HEK293 (cell line): ENCODE data around the gene VEZT.

Experiments
- BCL11A ChIP-seq: fragments of 450-650 bp; formaldehyde crosslinking; IDR thresholded peaks from 2 replicates; pipeline ENCODE4 v1.5.1; 2016; ENCODE audit warnings: low read depth, missing biosample characterization, missing genetic modification characterization
- EGR2 ChIP-seq: fragments of 450-650 bp; formaldehyde crosslinking; IDR thresholded peaks from 2 replicates; pipeline ENCODE4 v1.5.1; 2016; ENCODE audit warnings: low read depth, missing biosample characterization, missing genetic modification characterization
- GLI2 ChIP-seq: fragments of 450-650 bp; formaldehyde crosslinking; IDR thresholded peaks from 2 replicates; pipeline ENCODE4; 2017; ENCODE audit warnings: missing biosample characterization, missing genetic modification characterization, low read depth, borderline replicate concordance
- GLIS2 ChIP-seq: fragments of 450-650 bp; formaldehyde crosslinking; IDR thresholded peaks from 2 replicates; pipeline ENCODE4 v1.5.1; 2016; ENCODE audit warnings: missing biosample characterization, missing genetic modification characterization
- HOXC10 ChIP-seq: sonication (generic); formaldehyde crosslinking; IDR thresholded peaks from 2 replicates; pipeline ENCODE4 v1.8.1; 2023; ENCODE audit warnings: mild to moderate bottlenecking, missing genetic modification reagents
- KLF8 ChIP-seq: fragments of 450-650 bp; formaldehyde crosslinking; IDR thresholded peaks from 2 replicates; pipeline ENCODE4 v1.5.1; 2016; ENCODE audit warnings: missing biosample characterization, missing genetic modification characterization
- PRDM1 ChIP-seq: fragments of 450-650 bp; formaldehyde crosslinking; IDR thresholded peaks from 2 replicates; pipeline ENCODE4; 2016; ENCODE audit warnings: missing biosample characterization, missing genetic modification characterization
- REPIN1 ChIP-seq: fragments of 450-650 bp; formaldehyde crosslinking; IDR thresholded peaks from 2 replicates; pipeline ENCODE4 v1.5.1; 2017; ENCODE audit warnings: missing biosample characterization, missing genetic modification characterization, low read depth
- SETDB1 ChIP-seq: IDR thresholded peaks from one replicate; pipeline ENCODE4 v1.6.1; 2017; ENCODE audit warnings: mild to moderate bottlenecking, low read length, moderate library complexity, mixed read lengths; ENCODE audit not compliant: insufficient read length
- ZBTB1 ChIP-seq: fragments of 450-650 bp; formaldehyde crosslinking; IDR thresholded peaks from 2 replicates; pipeline ENCODE4 v1.5.1; 2016; ENCODE audit warnings: missing biosample characterization, missing genetic modification characterization
- ZFHX2 ChIP-seq: fragments of 450-650 bp; formaldehyde crosslinking; conservative IDR thresholded peaks from 2 replicates; pipeline ENCODE4 v1.5.1; 2016; ENCODE audit warnings: missing biosample characterization, missing genetic modification characterization
- ZNF10 ChIP-seq: fragments of 450-650 bp; formaldehyde crosslinking; IDR thresholded peaks from 2 replicates; pipeline ENCODE4 v1.5.1; 2017; ENCODE audit warnings: missing biosample characterization, missing genetic modification characterization
- ZNF114 ChIP-seq: fragments of 450-650 bp; formaldehyde crosslinking; IDR thresholded peaks from 2 replicates; pipeline ENCODE4 v1.5.0; 2017; ENCODE audit warnings: missing biosample characterization, missing genetic modification characterization
- ZNF157 ChIP-seq: fragments of 450-650 bp; formaldehyde crosslinking; IDR thresholded peaks from 2 replicates; pipeline ENCODE4 v1.5.1; 2016; ENCODE audit warnings: missing biosample characterization, missing genetic modification characterization
- ZNF239 ChIP-seq: fragments of 450-650 bp; formaldehyde crosslinking; IDR thresholded peaks from 2 replicates; pipeline ENCODE4 v1.5.1; 2016; ENCODE audit warnings: missing biosample characterization, missing genetic modification characterization
- ZNF266 ChIP-seq: fragments of 450-650 bp; formaldehyde crosslinking; IDR thresholded peaks from 2 replicates; pipeline ENCODE4 v1.5.1; 2016; ENCODE audit warnings: missing biosample characterization, missing genetic modification characterization, low read depth
- ZNF274 ChIP-seq, 2 experiments: fragments of 200-500 bp in 1 of 2; fragments of 450-650 bp in 1 of 2; sonication (Bioruptor generic) in 1 of 2; formaldehyde crosslinking in 1 of 2; IDR thresholded peaks; 2 replicates each; pipeline versions ENCODE4 v1.5.1 to v1.6.1; 2014 to 2016; ENCODE audit warnings: borderline replicate concordance in 1 of 2, inconsistent platforms in 1 of 2, low read length in 1 of 2, missing biosample characterization in 1 of 2, missing genetic modification characterization in 1 of 2
- ZNF394 ChIP-seq: fragments of 450-650 bp; formaldehyde crosslinking; IDR thresholded peaks from 2 replicates; pipeline ENCODE4 v1.5.1; 2016; ENCODE audit warnings: missing biosample characterization, missing genetic modification characterization, mild to moderate bottlenecking, moderate library complexity, borderline replicate concordance
- ZNF48 ChIP-seq: fragments of 450-650 bp; formaldehyde crosslinking; IDR thresholded peaks from 2 replicates; pipeline ENCODE4 v1.5.1; 2016; ENCODE audit warnings: missing biosample characterization, missing genetic modification characterization
- ZNF501 ChIP-seq: fragments of 450-650 bp; formaldehyde crosslinking; IDR thresholded peaks from 2 replicates; pipeline ENCODE4 v1.5.1; 2016; ENCODE audit warnings: missing biosample characterization, missing genetic modification characterization
- ZNF529 ChIP-seq: fragments of 450-650 bp; formaldehyde crosslinking; IDR thresholded peaks from 2 replicates; pipeline ENCODE4 v1.5.1; 2017; ENCODE audit warnings: missing genetic modification characterization, missing biosample characterization; ENCODE audit not compliant: insufficient replicate concordance
- ZNF544 ChIP-seq: fragments of 450-650 bp; formaldehyde crosslinking; IDR thresholded peaks from 2 replicates; pipeline ENCODE4 v1.5.0; 2017; ENCODE audit warnings: missing biosample characterization, missing genetic modification characterization
- ZNF561 ChIP-seq: fragments of 450-650 bp; IDR thresholded peaks from 2 replicates; pipeline ENCODE4 v1.5.1; 2018; ENCODE audit warnings: missing biosample characterization, missing genetic modification characterization, borderline replicate concordance
- ZNF610 ChIP-seq: fragments of 450-650 bp; formaldehyde crosslinking; IDR thresholded peaks from 2 replicates; pipeline ENCODE4 v1.5.1; 2016; ENCODE audit warnings: missing biosample characterization, missing genetic modification characterization, borderline replicate concordance
- ZNF707 ChIP-seq: fragments of 450-650 bp; formaldehyde crosslinking; IDR thresholded peaks from 2 replicates; pipeline ENCODE4 v1.5.1; 2016; ENCODE audit warnings: missing biosample characterization, missing genetic modification characterization
- ZNF791 ChIP-seq: fragments of 450-650 bp; formaldehyde crosslinking; IDR thresholded peaks from 2 replicates; pipeline ENCODE4 v1.5.1; 2016; ENCODE audit warnings: missing biosample characterization, missing genetic modification characterization
- ZNF792 ChIP-seq: fragments of 450-650 bp; formaldehyde crosslinking; IDR thresholded peaks from 2 replicates; pipeline ENCODE4 v1.5.1; 2016; ENCODE audit warnings: missing biosample characterization, missing genetic modification characterization
- ZNF830 ChIP-seq: fragments of 450-650 bp; IDR thresholded peaks from 2 replicates; pipeline ENCODE4 v1.5.0; 2018; ENCODE audit warnings: missing biosample characterization, missing genetic modification characterization, low read depth, mild to moderate bottlenecking, moderate library complexity
- TF ChIP-seq, protein P1 (sequence below): IDR thresholded peaks from 2 replicates; pipeline ENCODE4 v1.6.1; 2011; ENCODE audit warnings: mild to moderate bottlenecking, low read depth, low read length, borderline replicate concordance
- TF ChIP-seq, protein P2 (sequence below): fragments of 450-650 bp; formaldehyde crosslinking; IDR thresholded peaks from 2 replicates; pipeline ENCODE4 v1.5.1; 2016; ENCODE audit warnings: missing biosample characterization, missing genetic modification characterization, borderline replicate concordance
- TF ChIP-seq, protein P3 (sequence below): fragments of 450-650 bp; formaldehyde crosslinking; IDR thresholded peaks from 2 replicates; pipeline ENCODE4 v1.5.1; 2016; ENCODE audit warnings: missing biosample characterization, missing genetic modification characterization

The VEZT gene

DNA sequence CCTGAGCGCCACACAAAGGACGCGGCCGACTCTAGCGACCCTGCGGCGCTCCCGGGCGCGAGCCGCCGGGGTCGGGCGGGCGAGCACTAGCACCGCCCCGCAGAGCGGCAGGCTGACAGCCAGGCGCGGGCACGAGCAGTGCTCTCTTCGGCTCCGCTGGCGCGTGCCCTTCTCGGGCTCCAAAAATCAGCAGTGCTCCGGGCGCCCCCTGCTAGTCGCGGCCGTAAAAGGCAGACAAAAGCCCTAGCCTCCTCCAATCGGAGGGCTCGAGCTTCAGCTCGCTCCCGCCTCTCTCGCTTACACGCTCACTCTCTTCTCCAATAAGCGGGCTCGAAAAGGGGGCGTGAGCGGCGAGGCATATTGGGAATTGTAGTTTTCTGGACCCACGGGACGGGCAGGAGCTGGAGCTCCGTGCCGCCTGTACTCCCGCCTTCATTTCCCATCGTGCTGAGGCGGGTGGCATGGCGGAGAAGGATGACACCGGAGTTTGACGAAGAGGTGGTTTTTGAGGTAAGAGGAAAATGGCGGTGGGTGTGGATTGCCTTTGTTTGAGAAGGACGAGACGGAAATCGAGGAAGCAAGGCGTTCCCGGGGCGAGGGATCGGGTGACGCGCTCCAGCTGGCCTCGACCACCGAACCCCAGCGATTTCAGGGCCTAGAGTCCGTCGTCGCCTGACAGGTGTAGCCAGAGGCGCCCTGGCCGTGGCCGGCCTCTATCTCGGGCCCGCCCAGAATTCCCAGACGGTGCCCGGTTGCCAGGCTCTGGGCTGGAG, at the start of gene VEZT, which contains the start of gene FGD6 (continued):
- TF ChIP-seq ZNF266 (tag by site-specific recombination): no peak
- no peak for TF ChIP-seq ZBTB1 (tag by site-specific recombination)
- no peak for TF ChIP-seq HOXC10 (CRISPR knock-in tag)
- peak; percentile 100 for TF ChIP-seq ZNF501 (tag by site-specific recombination)
- TF ChIP-seq REPIN1 (tag by site-specific recombination): peak; percentile 96; the same call in 1 of the 2 replicates
- no peak for TF ChIP-seq ZNF529
- TF ChIP-seq ZFHX2 (tag by site-specific recombination): peak; percentile 11; the same call in 1 of the 2 replicates
- peak; percentile 95 for TF ChIP-seq KLF8
- TF ChIP-seq ZNF239: peak; percentile 56; the same call in 1 of the 2 replicates
- TF ChIP-seq ZNF830 (tag by site-specific recombination): no peak
- no peak for TF ChIP-seq EGR2
- TF ChIP-seq SETDB1: no peak
- TF ChIP-seq ZNF394: peak; percentile 80
- TF ChIP-seq ZNF707 (tag by site-specific recombination): no peak
- TF ChIP-seq PRDM1 (tag by site-specific recombination): no peak
- TF ChIP-seq ZNF114 (tag by site-specific recombination): no peak
- TF ChIP-seq GLI2: 0 out of 2 replicates have a peak, but pooled peaks have one; percentile 31
- TF ChIP-seq ZNF48 (tag by site-specific recombination): no peak
- TF ChIP-seq, protein P1, sequence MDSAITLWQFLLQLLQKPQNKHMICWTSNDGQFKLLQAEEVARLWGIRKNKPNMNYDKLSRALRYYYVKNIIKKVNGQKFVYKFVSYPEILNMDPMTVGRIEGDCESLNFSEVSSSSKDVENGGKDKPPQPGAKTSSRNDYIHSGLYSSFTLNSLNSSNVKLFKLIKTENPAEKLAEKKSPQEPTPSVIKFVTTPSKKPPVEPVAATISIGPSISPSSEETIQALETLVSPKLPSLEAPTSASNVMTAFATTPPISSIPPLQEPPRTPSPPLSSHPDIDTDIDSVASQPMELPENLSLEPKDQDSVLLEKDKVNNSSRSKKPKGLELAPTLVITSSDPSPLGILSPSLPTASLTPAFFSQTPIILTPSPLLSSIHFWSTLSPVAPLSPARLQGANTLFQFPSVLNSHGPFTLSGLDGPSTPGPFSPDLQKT: no peak
- TF ChIP-seq ZNF791 (tag by site-specific recombination): no peak
- no peak for TF ChIP-seq ZNF274 (IDR thresholded peaks at IDR 0.05; ENCODE audit: low read length)
- TF ChIP-seq ZNF274 (tag by site-specific recombination; IDR thresholded peaks at IDR 0.05; ENCODE audit: borderline replicate concordance): no peak
- TF ChIP-seq, protein P2, sequence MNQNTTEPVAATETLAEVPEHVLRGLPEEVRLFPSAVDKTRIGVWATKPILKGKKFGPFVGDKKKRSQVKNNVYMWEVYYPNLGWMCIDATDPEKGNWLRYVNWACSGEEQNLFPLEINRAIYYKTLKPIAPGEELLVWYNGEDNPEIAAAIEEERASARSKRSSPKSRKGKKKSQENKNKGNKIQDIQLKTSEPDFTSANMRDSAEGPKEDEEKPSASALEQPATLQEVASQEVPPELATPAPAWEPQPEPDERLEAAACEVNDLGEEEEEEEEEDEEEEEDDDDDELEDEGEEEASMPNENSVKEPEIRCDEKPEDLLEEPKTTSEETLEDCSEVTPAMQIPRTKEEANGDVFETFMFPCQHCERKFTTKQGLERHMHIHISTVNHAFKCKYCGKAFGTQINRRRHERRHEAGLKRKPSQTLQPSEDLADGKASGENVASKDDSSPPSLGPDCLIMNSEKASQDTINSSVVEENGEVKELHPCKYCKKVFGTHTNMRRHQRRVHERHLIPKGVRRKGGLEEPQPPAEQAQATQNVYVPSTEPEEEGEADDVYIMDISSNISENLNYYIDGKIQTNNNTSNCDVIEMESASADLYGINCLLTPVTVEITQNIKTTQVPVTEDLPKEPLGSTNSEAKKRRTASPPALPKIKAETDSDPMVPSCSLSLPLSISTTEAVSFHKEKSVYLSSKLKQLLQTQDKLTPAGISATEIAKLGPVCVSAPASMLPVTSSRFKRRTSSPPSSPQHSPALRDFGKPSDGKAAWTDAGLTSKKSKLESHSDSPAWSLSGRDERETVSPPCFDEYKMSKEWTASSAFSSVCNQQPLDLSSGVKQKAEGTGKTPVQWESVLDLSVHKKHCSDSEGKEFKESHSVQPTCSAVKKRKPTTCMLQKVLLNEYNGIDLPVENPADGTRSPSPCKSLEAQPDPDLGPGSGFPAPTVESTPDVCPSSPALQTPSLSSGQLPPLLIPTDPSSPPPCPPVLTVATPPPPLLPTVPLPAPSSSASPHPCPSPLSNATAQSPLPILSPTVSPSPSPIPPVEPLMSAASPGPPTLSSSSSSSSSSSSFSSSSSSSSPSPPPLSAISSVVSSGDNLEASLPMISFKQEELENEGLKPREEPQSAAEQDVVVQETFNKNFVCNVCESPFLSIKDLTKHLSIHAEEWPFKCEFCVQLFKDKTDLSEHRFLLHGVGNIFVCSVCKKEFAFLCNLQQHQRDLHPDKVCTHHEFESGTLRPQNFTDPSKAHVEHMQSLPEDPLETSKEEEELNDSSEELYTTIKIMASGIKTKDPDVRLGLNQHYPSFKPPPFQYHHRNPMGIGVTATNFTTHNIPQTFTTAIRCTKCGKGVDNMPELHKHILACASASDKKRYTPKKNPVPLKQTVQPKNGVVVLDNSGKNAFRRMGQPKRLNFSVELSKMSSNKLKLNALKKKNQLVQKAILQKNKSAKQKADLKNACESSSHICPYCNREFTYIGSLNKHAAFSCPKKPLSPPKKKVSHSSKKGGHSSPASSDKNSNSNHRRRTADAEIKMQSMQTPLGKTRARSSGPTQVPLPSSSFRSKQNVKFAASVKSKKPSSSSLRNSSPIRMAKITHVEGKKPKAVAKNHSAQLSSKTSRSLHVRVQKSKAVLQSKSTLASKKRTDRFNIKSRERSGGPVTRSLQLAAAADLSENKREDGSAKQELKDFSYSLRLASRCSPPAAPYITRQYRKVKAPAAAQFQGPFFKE (tag by site-specific recombination): no peak
- TF ChIP-seq ZNF792 (tag by site-specific recombination): peak; percentile 84; the same call in 1 of the 2 replicates
- TF ChIP-seq ZNF544 (tag by site-specific recombination): no peak
- TF ChIP-seq ZNF610: peak; percentile 77; the same call in 1 of the 2 replicates
- no peak for TF ChIP-seq ZNF157 (tag by site-specific recombination)
- TF ChIP-seq ZNF561: peak; percentile 92
- TF ChIP-seq BCL11A (tag by site-specific recombination): peak; percentile 70
- TF ChIP-seq GLIS2 (tag by site-specific recombination): peak; percentile 23; the same call in 1 of the 2 replicates
- TF ChIP-seq ZNF10: peak; percentile 27
- TF ChIP-seq, protein P3, sequence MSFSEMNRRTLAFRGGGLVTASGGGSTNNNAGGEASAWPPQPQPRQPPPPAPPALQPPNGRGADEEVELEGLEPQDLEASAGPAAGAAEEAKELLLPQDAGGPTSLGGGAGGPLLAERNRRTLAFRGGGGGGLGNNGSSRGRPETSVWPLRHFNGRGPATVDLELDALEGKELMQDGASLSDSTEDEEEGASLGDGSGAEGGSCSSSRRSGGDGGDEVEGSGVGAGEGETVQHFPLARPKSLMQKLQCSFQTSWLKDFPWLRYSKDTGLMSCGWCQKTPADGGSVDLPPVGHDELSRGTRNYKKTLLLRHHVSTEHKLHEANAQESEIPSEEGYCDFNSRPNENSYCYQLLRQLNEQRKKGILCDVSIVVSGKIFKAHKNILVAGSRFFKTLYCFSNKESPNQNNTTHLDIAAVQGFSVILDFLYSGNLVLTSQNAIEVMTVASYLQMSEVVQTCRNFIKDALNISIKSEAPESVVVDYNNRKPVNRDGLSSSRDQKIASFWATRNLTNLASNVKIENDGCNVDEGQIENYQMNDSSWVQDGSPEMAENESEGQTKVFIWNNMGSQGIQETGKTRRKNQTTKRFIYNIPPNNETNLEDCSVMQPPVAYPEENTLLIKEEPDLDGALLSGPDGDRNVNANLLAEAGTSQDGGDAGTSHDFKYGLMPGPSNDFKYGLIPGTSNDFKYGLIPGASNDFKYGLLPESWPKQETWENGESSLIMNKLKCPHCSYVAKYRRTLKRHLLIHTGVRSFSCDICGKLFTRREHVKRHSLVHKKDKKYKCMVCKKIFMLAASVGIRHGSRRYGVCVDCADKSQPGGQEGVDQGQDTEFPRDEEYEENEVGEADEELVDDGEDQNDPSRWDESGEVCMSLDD (tag by site-specific recombination): peak; percentile 79
